GM12878 (cell line): Measurements from ENCODE around the gene GTPBP4. TPM values are rescaled to one million over a fixed set of nuclear protein-coding genes. Genes with fewer than 3 reads are reported as not detected.

Experiments used
- ATAC-seq: fragments of 200-7000 bp; cut with Tn5 transposase; 3 replicates; pipeline ENCODE4 v1.9.1; 2020; ENCODE audit warnings: mild to moderate bottlenecking, moderate library complexity
- BruUV-seq: library from RNA; stranded (reverse); fragments of 400-500 nt; replicated peaks from 2 replicates; lab custom pipeline; 2021; lab: Mats Ljungman, UMichigan
- CTCF ChIA-PET: fragments of 300-600 bp; sonication (Branson Sonifier 250); formaldehyde crosslinking; extraction: SDS; loops from one replicate; lab custom pipeline; 2021; ENCODE audit warnings: inconsistent platforms; lab: Yijun Ruan, JAX
- POLR2A ChIA-PET: fragments of 350-600 bp; formaldehyde crosslinking; extraction: SDS; loops from one replicate; lab custom pipeline; 2021; ENCODE audit warnings: inconsistent platforms; lab: Charles Lee
- RAD21 ChIA-PET: fragments of 300-600 bp; sonication (Branson Sonifier 250); formaldehyde crosslinking; loops from one replicate; lab custom pipeline; 2023; ENCODE audit warnings: antibody characterized with exemption; ENCODE audit not compliant: unreplicated experiment; lab: Charles Lee
- SMC1A ChIA-PET: fragments of 300-600 bp; sonication (Branson Sonifier 250); formaldehyde crosslinking; loops from one replicate; lab custom pipeline; 2023; ENCODE audit not compliant: unreplicated experiment, uncharacterized antibody; lab: Charles Lee
- DNase-seq: peaks from one replicate; pipeline ENCODE4 v3.0.0-alpha.2; 2011; ENCODE audit warnings: low read depth, low spot score
- FAIRE-seq: peaks from 3 replicates; lab custom pipeline; 2011; peaks lifted over from hg19 to GRCh38; lab: Jason Lieb, UNC
- H2AFZ ChIP-seq: 2 replicates; pipeline ENCODE4 v1.6.0; 2011; ENCODE audit warnings: low read depth, low read length, control low read depth; ENCODE audit not compliant: control insufficient read depth
- H3K27ac ChIP-seq: 2 replicates; pipeline ENCODE4 v1.5.1; 2011; ENCODE audit warnings: control low read depth; ENCODE audit not compliant: control insufficient read depth, insufficient read depth
- H3K27me3 ChIP-seq, 2 experiments: replicated peaks in 1 of 2; 2 replicates each; pipeline versions ENCODE4 v1.6.0 to v1.6.1; 2011; ENCODE audit warnings: low read length in 1 of 2; ENCODE audit not compliant: control insufficient read depth in 2 of 2, insufficient read depth in 2 of 2
- H3K36me3 ChIP-seq, 2 experiments: 2 replicates each; pipeline ENCODE4 v1.5.1; 2011; ENCODE audit warnings: low read length in 1 of 2; ENCODE audit not compliant: control insufficient read depth in 2 of 2, insufficient read depth in 2 of 2
- H3K4me1 ChIP-seq: 2 replicates; pipeline ENCODE4 v1.6.1; 2011; ENCODE audit warnings: mild to moderate bottlenecking, low read length, moderate library complexity, mixed read lengths; ENCODE audit not compliant: control insufficient read depth, insufficient read depth
- H3K4me2 ChIP-seq: 2 replicates; pipeline ENCODE4 v1.6.0; 2011; ENCODE audit warnings: control low read depth; ENCODE audit not compliant: control insufficient read depth, insufficient read depth
- H3K4me3 ChIP-seq: fragments of 200-600 bp; sonication (generic); 2 replicates; pipeline ENCODE4 v1.5.1; 2016
- H3K79me2 ChIP-seq: 2 replicates; pipeline ENCODE4 v1.6.0; 2011; ENCODE audit warnings: low read length; ENCODE audit not compliant: control insufficient read depth, insufficient read depth
- H3K9ac ChIP-seq: 2 replicates; pipeline ENCODE4 v1.8.0; 2011; ENCODE audit warnings: low read length, control low read depth, mixed read lengths; ENCODE audit not compliant: control insufficient read depth, insufficient read depth
- H3K9me3 ChIP-seq: replicated peaks from 3 replicates; pipeline ENCODE4 v1.5.1; 2011; ENCODE audit warnings: mild to moderate bottlenecking, low read length; ENCODE audit not compliant: control insufficient read depth, insufficient read depth
- H4K20me1 ChIP-seq: 2 replicates; pipeline ENCODE4 v1.6.0; 2011; ENCODE audit not compliant: control insufficient read depth, insufficient read depth
- CHD2 ChIP-seq: IDR thresholded peaks from 2 replicates; pipeline ENCODE4 v1.6.1; 2011; ENCODE audit warnings: low read depth, low read length, improper control_type of control experiment, borderline replicate concordance
- HDAC2 ChIP-seq: fragments of 200-600 bp; sonication (generic); IDR thresholded peaks from 2 replicates; pipeline ENCODE4 v1.6.1; 2017
- RELA ChIP-seq: fragments of 450-650 bp; IDR thresholded peaks from 2 replicates; pipeline ENCODE4 v1.8.0; 2014; ENCODE audit warnings: borderline replicate concordance; ENCODE audit not compliant: partially characterized antibody
- YY1 ChIP-seq: IDR thresholded peaks from 2 replicates; pipeline ENCODE4 v1.6.1; 2011; ENCODE audit warnings: low read depth, mild to moderate bottlenecking, low read length
- ZNF217 ChIP-seq: fragments of 450-650 bp; IDR thresholded peaks from 2 replicates; pipeline ENCODE4 v1.6.1; 2017; ENCODE audit warnings: antibody characterized with exemption, mild to moderate bottlenecking
- WGBS: methylation state at CpG from one replicate; pipeline ENCODE4 v1.1.6; 2016; ENCODE audit warnings: low lambda C conversion rate; ENCODE audit not compliant: insufficient replicate concordance, insufficient coverage; ENCODE audit errors: missing lambda C conversion rate; 5-methylcytosine and 5-hydroxymethylcytosine counted together
- in situ Hi-C: fragments of 300-500 bp; cut with MboI; formaldehyde crosslinking; loops from 9 replicates; pipeline ENCODE4 v1.14.3; 2018; ENCODE audit warnings: mixed read lengths
- intact Hi-C: fragments of 100-400 bp; cut with micrococcal nuclease; formaldehyde crosslinking; loops from one replicate; pipeline ENCODE4 v1.14.2; 2022; ENCODE audit not compliant: unreplicated experiment
- polyA plus RNA-seq, 11 experiments: library from polyadenylated mRNA; depleted of rRNA in 4 of 11; unstranded in 6 of 11; stranded (reverse) in 5 of 11; fragments of >200 nt; fragmentation: Nextera tagmentation in 4 of 11; fragmentation: Illumina TruSeq in 1 of 11; extraction: Ambion mirVana in 4 of 11; extraction: Trizol in 1 of 11; gene quantifications; 1 replicate in 1 of 11; 2 replicates in 10 of 11; pipeline versions ENCODE4 v1.2.1 to v1.2.3, GENCODE V29; 2011 to 2016; ENCODE audit warnings: inconsistent platforms in 2 of 11, missing spikeins in 2 of 11, low read depth in 1 of 11
- total RNA-seq, 4 experiments: library from RNA; depleted of rRNA in 3 of 4; stranded (reverse); fragments of >200 nt in 3 of 4; fragmentation: Illumina TruSeq in 1 of 4; extraction: Trizol in 1 of 4; gene quantifications; 2 replicates each; pipeline versions ENCODE4 v1.2.1 to v1.2.3, GENCODE V29; 2013 to 2021

GTPBP4 gene
- total and polyA plus RNA-seq, 10 of the 15 experiments (the other 5 are each of a cell fraction or from before 2014, with no cell fraction given), result 58.5 to 118 (median 71.4) TPM

GRCh38 chr10:1034758-1035157 lies 46.5 kb downstream of the GTPBP4 start:
- no peak overlapping the region for H2AFZ ChIP-seq
- POLR2A ChIA-PET, result no interaction called here
- no peak for ATAC-seq
- in situ Hi-C loops, result no loop called here
- TF ChIP-seq RELA (no peak), YY1 (no peak)
- TF ChIP-seq, all 136 proteins: peak for 0
- H3K4me1 ChIP-seq, result peaks cover 4% of the 10 kb centered on the region; the same call in 1 of the 2 replicates
- DNase-seq, result no peak
- intact Hi-C loops, result no loop called here
- WGBS, result 98% methylated on average over 3 of the region's 3 CpGs
- H4K20me1 ChIP-seq, result no peaks in the 10 kb centered on the region
- H3K27me3 ChIP-seq, result no peaks in the 10 kb centered on the region
- H3K9ac ChIP-seq, result no peak overlapping the region
- H3K4me2 ChIP-seq, result no peak overlapping the region
- CTCF ChIA-PET, result interaction anchor here (0.6 kb wide), 1 partner anchor 35 kb away, joined by 5 read pairs; no protein-coding TSS in a partner anchor
- no peak for FAIRE-seq
- SMC1A ChIA-PET, result no interaction called here
- BruUV-seq, result no TSS peak
- no peak overlapping the region for H3K4me3 ChIP-seq
- no peaks in the 10 kb centered on the region for H3K79me2 ChIP-seq
- no peaks in the 10 kb centered on the region for H3K9me3 ChIP-seq
- peaks cover 0 to 2% of the 10 kb centered on the region in 2 experiments; a peak in 1 of 4 replicates for H3K36me3 ChIP-seq
- H3K27ac ChIP-seq, result no peak overlapping the region
- RAD21 ChIA-PET, result interaction anchor here (1.1 kb wide), 1 partner anchor 42 kb away, joined by 3 read pairs; no protein-coding TSS in a partner anchor

GRCh38 chr10:1035201-1035600 lies 47.0 kb downstream of the GTPBP4 start:
- no peak overlapping the region for H3K9ac ChIP-seq
- peaks cover 4% of the 10 kb centered on the region; the same call in 1 of the 2 replicates for H3K4me1 ChIP-seq
- FAIRE-seq (no peak), DNase-seq (no peak), ATAC-seq (no peak)
- in situ Hi-C loops, result no loop called here
- H3K4me3 ChIP-seq, result no peak overlapping the region
- peaks cover 2 to 3% of the 10 kb centered on the region in 2 experiments; a peak in 3 of 4 replicates for H3K36me3 ChIP-seq
- WGBS, result 92% methylated on average over 6 of the region's 6 CpGs
- H2AFZ ChIP-seq, result no peak overlapping the region
- intact Hi-C loops, result no loop called here
- H3K4me2 ChIP-seq, result no peak overlapping the region
- SMC1A ChIA-PET, result interaction anchor here (1.2 kb wide), 1 partner anchor 15 kb away, joined by 3 read pairs; no protein-coding TSS in a partner anchor
- H3K27ac ChIP-seq, result no peak overlapping the region
- no peak for TF ChIP-seq HDAC2
- no peak for TF ChIP-seq CHD2
- TF ChIP-seq ZNF217, result no peak
- POLR2A ChIA-PET, result interaction anchor here (1.1 to 1.3 kb wide), 2 partner anchors 9 to 48 kb away, joined by 4 to 5 read pairs; partner anchors contain the start of gene GTPBP4
- no peaks in the 10 kb centered on the region for H4K20me1 ChIP-seq
- H3K27me3 ChIP-seq, result no peaks in the 10 kb centered on the region
- H3K9me3 ChIP-seq, result no peaks in the 10 kb centered on the region
- BruUV-seq, result no TSS peak
- RAD21 ChIA-PET, result interaction anchor here (1.1 kb wide), 2 partner anchors 9 to 43 kb away, joined by 3 read pairs; no protein-coding TSS in a partner anchor
- no peaks in the 10 kb centered on the region for H3K79me2 ChIP-seq
- CTCF ChIA-PET, result interaction anchor here (0.6 kb wide), 1 partner anchor 35 kb away, joined by 5 read pairs; no protein-coding TSS in a partner anchor
